Activated CD8-positive, alpha-beta memory T cell treated with anti-CD3 and anti-CD28 coated beads, Interleukin-2, amount 50 U/mL, for 1 hour (primary cell): ENCODE measurements around the gene CSNK1G3.

ENCODE experiments used
- DNase-seq: peaks from one replicate; pipeline ENCODE4 v3.0.0-alpha.2; 2020; ENCODE audit errors: extremely low read depth

Gene CSNK1G3

DNA sequence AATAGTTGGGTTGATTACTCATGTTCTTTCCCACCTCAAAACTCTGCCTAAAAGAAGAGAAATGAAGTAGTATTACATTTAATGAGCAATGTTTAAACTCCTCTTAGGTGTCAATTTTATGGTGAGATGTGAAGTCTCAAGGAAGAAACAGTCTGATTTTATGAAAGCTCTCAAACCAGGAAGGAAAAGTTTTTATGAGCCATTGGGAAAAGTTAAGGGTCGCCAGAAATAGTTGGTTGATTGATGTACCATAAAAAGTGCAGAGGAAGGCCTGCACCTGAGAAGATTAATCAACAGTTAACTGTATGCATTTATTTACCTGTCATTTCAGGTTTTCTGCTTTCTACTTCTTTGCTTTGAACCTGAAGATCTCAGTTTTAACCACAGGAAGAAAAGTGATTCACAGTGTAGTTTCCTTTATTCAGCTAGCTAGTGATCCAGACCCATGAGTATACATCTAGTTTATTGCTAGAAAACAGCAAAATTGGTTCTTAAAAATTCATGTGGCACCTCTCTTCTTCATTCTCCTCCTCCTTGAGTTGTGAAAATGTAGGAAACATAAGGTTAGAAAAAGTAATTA lies 133.1 kb downstream of the CSNK1G3 start:
- DNase-seq = no peak

DNA sequence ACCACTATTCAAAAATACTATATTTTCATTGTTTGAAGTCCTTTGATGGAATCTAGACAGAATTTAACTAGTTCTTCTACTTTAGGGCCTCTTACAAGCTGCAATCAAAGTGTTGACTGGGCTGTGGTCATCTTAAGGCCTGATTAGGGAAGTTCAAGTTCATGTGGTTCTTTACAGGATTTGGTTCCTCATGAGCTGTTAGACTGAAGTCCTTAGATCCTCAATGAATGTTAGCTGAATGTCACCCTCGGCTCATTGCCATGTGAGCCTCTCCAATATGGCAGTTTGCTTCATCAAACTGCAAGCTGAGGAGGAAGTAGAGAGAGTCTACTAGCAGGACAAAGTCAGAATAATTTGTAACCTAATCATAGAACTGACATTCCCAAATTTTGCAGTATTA lies 135.1 kb downstream of the CSNK1G3 start:
- DNase-seq = no peak

DNA sequence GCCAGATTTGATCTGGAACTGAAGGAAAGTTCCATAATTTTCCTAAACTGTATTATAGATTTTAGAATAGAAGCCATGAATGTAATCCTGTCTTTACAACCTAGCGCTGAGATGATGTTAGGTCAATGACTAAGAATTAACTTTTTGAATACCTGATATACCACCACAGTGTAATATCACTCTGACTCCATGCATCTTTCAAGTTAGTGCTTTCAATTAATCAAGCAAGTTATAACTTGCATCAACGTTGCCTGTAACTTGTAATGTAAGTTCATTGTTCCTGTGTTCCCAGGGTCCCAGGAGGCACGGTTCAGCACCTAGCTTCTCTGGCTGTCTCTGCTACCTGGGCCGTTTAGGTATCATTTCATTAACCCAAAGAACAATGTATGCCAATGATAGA lies 139.3 kb downstream of the CSNK1G3 start:
- DNase-seq = no peak

DNA sequence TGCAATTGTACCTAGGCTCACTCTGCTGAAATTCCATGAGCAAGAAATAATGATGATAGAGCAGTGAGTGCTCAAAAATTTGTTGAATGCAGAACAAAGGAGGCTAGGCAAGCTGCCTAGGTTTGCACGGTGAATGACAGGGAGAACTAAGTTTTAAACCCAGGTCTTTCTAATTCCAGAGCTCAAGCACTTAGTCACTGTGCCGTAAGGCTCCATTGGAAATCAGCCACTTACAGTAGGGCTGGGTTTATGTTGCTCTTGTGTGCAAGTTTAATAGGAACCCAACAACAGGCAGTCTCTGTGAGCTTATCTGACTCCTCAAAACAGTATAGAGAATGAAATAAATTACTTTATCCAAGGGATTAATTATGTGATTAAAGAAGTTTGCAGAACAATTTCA lies 147.0 kb downstream of the CSNK1G3 start:
- DNase-seq = no peak

DNA sequence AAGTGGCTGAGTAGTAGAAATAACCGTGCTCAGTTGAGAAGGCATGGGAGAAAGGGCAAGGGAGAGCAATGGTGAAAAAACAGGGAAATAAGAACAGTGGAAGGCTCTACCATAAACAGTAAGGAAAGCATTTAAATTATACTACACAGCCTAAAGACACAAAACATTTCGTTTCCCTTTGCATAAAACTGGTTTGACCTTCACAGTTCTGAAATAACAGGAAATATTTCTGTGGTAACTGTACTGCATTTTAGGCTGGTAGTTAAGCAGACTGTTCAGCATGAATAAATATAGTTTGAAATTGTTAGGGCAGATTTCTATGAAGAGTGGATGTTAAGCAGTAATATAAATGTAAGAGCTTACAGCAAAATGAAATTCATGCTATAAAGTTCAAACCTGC lies 147.5 kb downstream of the CSNK1G3 start:
- DNase-seq = no peak

DNA sequence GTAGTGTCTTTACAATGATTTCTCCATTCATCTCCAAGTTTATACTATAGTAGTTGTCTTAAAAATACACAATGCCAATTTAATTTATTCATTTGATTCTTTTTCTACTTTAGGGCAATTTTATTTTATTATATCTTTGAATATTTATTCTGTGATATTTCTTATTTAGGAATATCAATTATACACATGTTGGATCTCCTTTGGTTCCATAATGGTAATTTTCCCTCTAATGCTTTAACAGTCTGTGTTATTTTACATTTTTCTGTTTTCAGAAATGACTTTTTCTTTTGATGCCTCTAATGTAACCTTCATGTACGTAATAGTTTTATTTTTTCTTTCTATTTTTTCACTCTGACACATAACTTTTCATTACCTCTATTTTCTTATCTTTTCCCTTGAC lies 153.0 kb downstream of the CSNK1G3 start:
- DNase-seq = no peak

DNA sequence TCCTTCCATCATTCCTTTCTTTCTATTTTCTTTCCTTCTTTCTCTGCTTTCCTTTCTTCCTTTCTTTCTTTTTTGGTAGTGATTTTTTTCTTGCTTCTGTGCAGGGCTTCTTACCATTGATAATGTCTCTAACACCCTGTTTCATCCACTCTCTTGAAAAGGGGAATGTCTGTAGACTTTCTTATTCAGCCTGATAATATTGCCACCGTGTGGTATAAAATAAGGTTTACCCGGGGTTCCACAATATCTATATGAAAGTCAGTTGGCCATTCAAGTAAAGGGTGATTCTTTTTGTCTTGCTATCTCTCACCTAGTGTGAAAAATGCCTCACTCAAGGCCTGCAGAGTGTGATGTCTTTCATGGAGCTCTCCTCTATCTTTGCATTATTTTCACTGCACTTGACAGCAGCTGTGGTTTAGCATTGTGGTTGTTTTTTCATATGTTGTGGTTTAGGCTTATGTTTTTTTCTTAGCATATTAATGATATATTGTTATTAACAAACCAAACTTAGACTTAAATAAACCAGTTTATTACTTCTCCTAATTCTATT lies 153.9 kb downstream of the CSNK1G3 start:
- no peak for DNase-seq
